MM.1S (cell line): ENCODE data around the gene TBX1.
"Not testable (repeated sequence)": the region's sequence is repeated elsewhere in the genome, so short reads cannot be mapped to it uniquely, and the experiment has no call there.

Source experiments
- CTCF ChIP-seq: fragments of 300-600 bp; sonication (generic); IDR thresholded peaks from 2 replicates; pipeline ENCODE4 v1.5.1; 2016; ENCODE audit warnings: antibody characterized with exemption, low read length, mixed read lengths
- EZH2 ChIP-seq: fragments of 300-600 bp; sonication (generic); optimal IDR thresholded peaks from 2 replicates; pipeline ENCODE3; 2017; ENCODE audit warnings: low read depth, mild to moderate bottlenecking, antibody characterized with exemption, low read length, mixed read lengths
- EZH2phosphoT487 ChIP-seq: fragments of 300-600 bp; sonication (generic); IDR thresholded peaks from 2 replicates; pipeline ENCODE4 v1.6.1; 2018; ENCODE audit warnings: antibody characterized with exemption, low read length

GRCh38 chr22:19726064-19726788, 34.4 kb upstream of the TBX1 start:
- TF ChIP-seq EZH2, CTCF, EZH2phosphoT487: not testable (repeated sequence)
